HG03575 (cell line): Measurements from ENCODE around the gene UBQLN2.
"Not testable (repeated sequence)": the region's sequence is repeated elsewhere in the genome, so short reads cannot be mapped to it uniquely, and the experiment has no call there.

Experiments used
- ATAC-seq: cut with Tn5 transposase; IDR thresholded peaks from one replicate; pipeline ENCODE4 v1.9.1; 2021; ENCODE audit not compliant: unreplicated experiment, insufficient number of reproducible peaks, low FRiP score; ENCODE audit errors: extremely low read depth

UBQLN2 gene

DNA sequence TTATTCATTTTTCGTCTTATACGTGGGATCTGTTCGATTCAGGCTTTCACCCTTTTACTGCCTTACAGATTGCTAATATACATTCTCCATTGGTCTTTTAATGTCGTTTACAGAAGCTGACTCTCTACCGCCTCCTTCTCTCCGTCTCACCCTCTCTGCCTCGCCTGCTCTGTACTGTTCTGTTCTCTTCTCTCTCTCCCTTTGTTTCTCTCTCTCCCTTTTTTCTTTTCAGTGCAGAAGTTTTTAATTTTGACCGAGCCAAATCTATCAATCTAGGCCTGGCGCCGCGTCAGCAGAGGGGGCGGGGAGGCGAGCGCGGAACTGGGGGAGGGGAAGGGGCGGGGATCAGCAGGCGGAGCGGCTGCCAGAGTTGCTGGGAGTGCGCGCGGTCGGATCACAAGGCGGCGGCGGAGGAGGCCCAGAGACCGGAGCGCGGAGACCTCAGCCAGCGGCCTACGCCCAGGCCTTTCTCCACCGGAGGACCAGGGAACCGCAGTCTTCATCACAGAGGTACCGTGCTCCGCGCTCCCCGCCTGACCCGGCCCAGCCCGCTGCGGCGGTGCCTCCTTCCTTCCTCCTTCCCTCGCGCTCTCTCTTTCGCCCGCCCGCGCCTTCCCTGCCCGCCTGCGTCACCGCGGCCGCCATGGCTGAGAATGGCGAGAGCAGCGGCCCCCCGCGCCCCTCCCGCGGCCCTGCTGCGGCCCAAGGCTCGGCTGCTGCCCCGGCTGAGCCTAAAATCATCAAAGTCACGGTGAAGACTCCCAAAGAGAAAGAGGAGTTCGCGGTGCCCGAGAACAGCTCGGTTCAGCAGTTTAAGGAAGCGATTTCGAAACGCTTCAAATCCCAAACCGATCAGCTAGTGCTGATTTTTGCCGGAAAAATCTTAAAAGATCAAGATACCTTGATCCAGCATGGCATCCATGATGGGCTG, at the start of gene UBQLN2:
TSS of gene UBQLN2 (plus strand) at position 397 of the 931 bp plus-strand sequence. CDS start at position 644, 247 bp downstream.
- ATAC-seq: no peak

GRCh38 chrX:56519642-56520041, 43.8 kb upstream of the UBQLN2 start:
- no peak for ATAC-seq

DNA sequence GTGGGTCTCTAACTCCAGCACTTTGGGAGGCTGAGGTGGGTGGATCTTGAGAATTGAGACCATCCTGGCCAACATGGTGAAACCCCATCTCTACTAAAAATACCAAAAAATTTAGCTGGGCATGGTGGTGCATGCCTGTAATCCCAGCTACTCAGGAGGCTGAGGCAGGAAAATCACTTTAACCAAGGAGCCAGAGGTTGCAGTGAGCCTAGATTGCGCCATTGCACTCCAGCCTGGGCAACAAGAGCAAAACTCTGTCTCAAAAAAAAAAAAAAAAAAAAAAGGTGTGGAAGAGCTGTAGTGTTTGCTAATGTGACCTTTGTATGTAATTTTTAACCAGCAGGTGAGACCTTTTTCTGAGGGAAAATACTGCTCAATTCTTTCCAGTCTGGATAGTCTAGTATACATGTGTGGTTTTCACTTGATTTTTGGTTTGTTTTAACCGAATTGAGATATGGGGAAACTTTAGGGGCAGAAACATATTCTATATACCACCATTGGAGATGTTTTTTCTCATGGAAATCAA, 33.9 kb upstream of the UBQLN2 start:
- ATAC-seq: not testable (repeated sequence)

DNA sequence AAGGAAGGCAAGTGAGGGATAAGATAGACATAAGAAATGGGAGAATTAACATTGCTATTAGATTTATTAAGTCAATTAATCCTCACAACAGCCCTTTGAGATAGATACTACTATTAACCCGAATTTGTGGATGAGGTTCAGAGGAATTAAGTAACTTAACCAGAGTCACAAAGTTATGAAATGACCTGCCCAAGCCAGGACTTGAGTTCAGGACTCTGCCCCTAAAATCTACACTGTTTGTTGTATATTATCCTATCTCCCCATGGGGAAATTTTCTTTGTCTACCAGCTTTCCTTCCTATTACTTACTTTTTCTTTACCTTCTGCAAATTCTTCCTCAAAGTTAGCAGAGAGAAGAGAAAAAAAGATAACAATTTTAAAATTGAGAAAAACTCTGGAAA, 33.4 kb upstream of the UBQLN2 start:
- no peak for ATAC-seq

DNA sequence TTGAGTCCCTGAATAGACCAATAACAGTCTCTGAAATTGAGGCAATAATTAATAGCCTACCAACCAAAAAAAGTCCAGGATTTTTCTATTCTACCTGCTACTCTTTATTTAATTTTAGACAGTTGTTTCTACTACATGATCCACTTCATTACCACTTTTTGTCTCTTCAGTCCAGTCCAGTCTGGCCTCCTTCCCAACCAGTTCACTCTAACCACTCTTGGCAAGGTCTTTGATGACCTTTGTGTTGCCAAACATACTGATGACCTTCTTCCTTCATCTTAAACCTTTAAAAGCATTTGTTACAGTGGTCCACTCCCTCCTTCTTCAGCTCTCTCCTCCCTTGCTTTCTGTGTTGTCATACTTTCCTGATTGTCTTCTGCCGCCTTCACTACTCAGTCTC, 12.8 kb upstream of the UBQLN2 start:
- ATAC-seq: no peak

- ATAC-seq: no peak
These were observed 8.6 kb upstream of the UBQLN2 start for GRCh38 chrX:56554870-56555269.

- no peak for ATAC-seq
These were observed 6.0 kb upstream of the UBQLN2 start for GRCh38 chrX:56557376-56557929.

GRCh38 chrX:56564164-56564885, 898 bp downstream of the UBQLN2 start:
- ATAC-seq: no peak

DNA sequence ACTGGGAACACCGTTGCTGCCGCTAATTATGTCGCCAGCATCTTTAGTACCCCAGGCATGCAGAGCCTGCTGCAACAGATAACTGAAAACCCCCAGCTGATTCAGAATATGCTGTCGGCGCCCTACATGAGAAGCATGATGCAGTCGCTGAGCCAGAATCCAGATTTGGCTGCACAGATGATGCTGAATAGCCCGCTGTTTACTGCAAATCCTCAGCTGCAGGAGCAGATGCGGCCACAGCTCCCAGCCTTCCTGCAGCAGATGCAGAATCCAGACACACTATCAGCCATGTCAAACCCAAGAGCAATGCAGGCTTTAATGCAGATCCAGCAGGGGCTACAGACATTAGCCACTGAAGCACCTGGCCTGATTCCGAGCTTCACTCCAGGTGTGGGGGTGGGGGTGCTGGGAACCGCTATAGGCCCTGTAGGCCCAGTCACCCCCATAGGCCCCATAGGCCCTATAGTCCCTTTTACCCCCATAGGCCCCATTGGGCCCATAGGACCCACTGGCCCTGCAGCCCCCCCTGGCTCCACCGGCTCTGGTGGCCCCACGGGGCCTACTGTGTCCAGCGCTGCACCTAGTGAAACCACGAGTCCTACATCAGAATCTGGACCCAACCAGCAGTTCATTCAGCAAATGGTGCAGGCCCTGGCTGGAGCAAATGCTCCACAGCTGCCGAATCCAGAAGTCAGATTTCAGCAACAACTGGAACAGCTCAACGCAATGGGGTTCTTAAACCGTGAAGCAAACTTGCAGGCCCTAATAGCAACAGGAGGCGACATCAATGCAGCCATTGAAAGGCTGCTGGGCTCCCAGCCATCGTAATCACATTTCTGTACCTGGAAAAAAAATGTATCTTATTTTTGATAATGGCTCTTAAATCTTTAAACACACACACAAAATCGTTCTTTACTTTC, 1.8 kb downstream of the UBQLN2 start:
- no peak for ATAC-seq

DNA sequence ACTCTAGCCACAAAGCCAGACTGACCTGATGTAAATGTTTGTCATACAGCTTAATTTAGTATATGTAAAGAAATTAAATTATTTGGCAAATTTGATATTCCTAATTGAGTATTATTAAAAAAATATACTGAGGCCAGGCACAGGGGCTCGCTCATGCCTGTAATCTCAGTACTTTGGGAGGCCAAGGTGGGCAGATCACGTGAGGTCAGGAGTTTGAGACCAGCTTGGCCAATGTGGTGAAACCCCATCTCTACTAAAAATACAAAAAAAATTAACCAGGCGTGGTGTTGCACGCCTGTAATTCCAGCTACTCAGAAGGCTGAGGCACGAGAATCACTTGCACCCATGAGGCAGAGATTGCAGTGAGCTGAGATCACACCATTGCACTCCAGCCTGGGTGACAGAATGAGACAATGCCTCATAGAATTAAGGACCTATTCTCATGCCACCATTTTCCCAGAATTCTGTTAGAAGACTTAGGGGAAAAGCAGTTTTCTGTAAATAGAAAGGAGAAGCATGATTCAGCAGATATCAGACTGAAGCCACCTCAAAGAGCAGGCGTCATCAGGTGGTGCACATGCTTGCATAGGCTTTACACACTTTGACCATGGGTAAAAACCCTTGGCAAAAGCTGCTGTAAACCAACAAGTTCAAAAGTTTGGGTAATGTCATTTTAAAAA, 6.1 kb downstream of the UBQLN2 start:
- ATAC-seq: no peak

DNA sequence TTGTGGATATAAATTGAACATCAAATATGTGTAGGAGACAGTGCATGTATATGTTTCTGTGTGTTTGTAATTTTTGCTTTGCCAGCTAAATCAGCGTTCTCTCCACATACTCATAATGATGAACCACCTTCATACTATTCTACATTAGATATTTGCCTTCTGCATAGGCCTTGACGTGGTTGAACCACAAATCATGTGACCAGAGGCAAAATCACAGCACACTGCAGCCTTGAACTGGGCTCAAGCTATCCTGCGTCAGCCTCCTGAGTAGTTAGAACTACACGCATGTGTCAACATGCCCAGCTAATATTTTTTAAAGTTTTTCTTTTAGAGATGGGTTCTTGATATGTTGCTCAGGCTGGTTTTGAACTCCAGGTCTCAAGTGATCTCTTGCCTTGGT, 9.5 kb downstream of the UBQLN2 start:
- no peak for ATAC-seq

GRCh38 chrX:56574861-56575260, 11.4 kb downstream of the UBQLN2 start:
- ATAC-seq: no peak

DNA sequence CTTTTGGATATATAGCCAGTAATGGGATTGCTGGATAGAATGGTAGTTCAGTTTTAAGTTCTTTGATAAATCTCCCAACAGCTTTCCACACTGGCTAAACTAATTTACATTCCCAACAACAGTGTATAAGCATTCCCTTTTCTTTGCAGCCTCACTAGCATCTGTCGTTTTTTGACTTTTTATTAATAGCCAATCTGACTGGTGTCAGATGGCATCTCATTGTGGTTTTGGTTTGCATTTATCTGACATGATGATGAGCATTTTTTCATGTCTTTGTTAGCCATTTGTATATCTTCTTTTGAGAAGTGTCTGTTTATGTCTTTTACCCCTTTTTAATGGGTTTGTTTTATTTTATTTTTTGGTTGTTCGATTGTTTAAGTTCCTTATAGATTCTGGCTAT, 13.3 kb downstream of the UBQLN2 start:
- no peak for ATAC-seq

- ATAC-seq: no peak
These were observed 25.2 kb downstream of the UBQLN2 start for GRCh38 chrX:56588397-56589188.

GRCh38 chrX:56591830-56592229, 28.4 kb downstream of the UBQLN2 start:
- not testable (repeated sequence) for ATAC-seq

GRCh38 chrX:56600141-56600540, 36.7 kb downstream of the UBQLN2 start:
- ATAC-seq: no peak

DNA sequence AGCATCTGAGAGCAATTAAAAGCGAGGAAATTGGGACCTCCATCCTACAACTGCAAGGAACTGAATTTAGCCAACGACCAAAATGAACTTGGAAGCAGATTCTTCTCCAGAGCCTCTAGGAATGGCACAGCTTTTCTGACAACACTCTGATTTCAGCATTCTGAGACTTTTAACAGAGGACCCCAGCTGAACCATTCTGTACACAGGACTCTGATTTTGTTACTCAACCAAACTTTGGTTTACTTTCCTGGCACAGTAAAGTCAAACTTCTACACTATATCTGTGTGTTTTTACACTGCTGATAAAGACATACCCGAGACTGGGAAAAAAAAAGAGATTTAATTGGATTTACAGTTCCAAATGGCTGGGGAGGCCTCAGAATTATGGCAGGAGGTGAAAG, 37.6 kb downstream of the UBQLN2 start:
- ATAC-seq: no peak
